HEK293 (cell line): ENCODE data around the gene PIK3AP1.

Experiments
- CTCF ChIA-PET: fragments of 350-600 bp; formaldehyde crosslinking; extraction: SDS; loops from one replicate; lab custom pipeline; 2021; ENCODE audit warnings: antibody characterized with exemption; lab: Yijun Ruan, JAX
- POLR2A ChIA-PET: fragments of 300-600 bp; formaldehyde crosslinking; extraction: SDS; loops from one replicate; lab custom pipeline; 2020; ENCODE audit warnings: antibody characterized with exemption, inconsistent platforms; lab: Yijun Ruan, JAX
- H3K27ac ChIP-seq: fragments of 200-500 bp; sonication (Bioruptor generic); 2 replicates; pipeline ENCODE4 v1.5.1; 2014; ENCODE audit warnings: low read depth, low read length, control low read depth, inconsistent platforms; ENCODE audit errors: extremely low read depth
- H3K36me3 ChIP-seq, 2 experiments: fragments of 200-500 bp in 1 of 2; sonication (Bioruptor generic) in 1 of 2; 1 replicate in 1 of 2; 2 replicates in 1 of 2; pipeline ENCODE4 v1.5.1; 2014 to 2017; ENCODE audit warnings: inconsistent platforms in 2 of 2, low read length in 2 of 2; ENCODE audit not compliant: control insufficient read depth in 2 of 2, insufficient read depth in 1 of 2
- H3K4me1 ChIP-seq: fragments of 200-500 bp; sonication (Bioruptor generic); 2 replicates; pipeline ENCODE4 v1.5.1; 2014; ENCODE audit warnings: mild to moderate bottlenecking, low read length, inconsistent platforms; ENCODE audit not compliant: control insufficient read depth, insufficient read depth
- H3K4me3 ChIP-seq: 2 replicates; pipeline ENCODE4 v1.5.1; 2011; ENCODE audit warnings: low read depth, mild to moderate bottlenecking, control low read depth, low read length, moderate library complexity
- H3K9me3 ChIP-seq: fragments of 200-500 bp; sonication (Bioruptor generic); 2 replicates; pipeline ENCODE4 v1.5.1; 2014; ENCODE audit warnings: low read depth, low read length, inconsistent platforms; ENCODE audit not compliant: control insufficient read depth, insufficient read depth
- EGR2 ChIP-seq: fragments of 450-650 bp; formaldehyde crosslinking; IDR thresholded peaks from 2 replicates; pipeline ENCODE4 v1.5.1; 2016; ENCODE audit warnings: low read depth, missing biosample characterization, missing genetic modification characterization
- KLF9 ChIP-seq: fragments of 450-650 bp; formaldehyde crosslinking; IDR thresholded peaks from 2 replicates; pipeline ENCODE4 v1.5.1; 2016; ENCODE audit warnings: missing biosample characterization, missing genetic modification characterization, low read depth
- PBX3 ChIP-seq: sonication (generic); formaldehyde crosslinking; IDR thresholded peaks from 2 replicates; pipeline ENCODE4 v1.8.1; 2022; ENCODE audit warnings: mild to moderate bottlenecking, moderate library complexity, missing genetic modification reagents
- RBAK ChIP-seq: fragments of 450-650 bp; formaldehyde crosslinking; IDR thresholded peaks from 2 replicates; pipeline ENCODE4 v1.5.1; 2016; ENCODE audit warnings: missing biosample characterization, missing genetic modification characterization
- SP3 ChIP-seq: fragments of 450-650 bp; formaldehyde crosslinking; IDR thresholded peaks from 2 replicates; pipeline ENCODE4 v1.5.1; 2016; ENCODE audit warnings: missing biosample characterization, missing genetic modification characterization
- SP7 ChIP-seq: fragments of 450-650 bp; formaldehyde crosslinking; IDR thresholded peaks from 2 replicates; pipeline ENCODE4 v1.5.1; 2016; ENCODE audit warnings: missing biosample characterization, missing genetic modification characterization
- TRIM28 ChIP-seq: IDR thresholded peaks from 2 replicates; pipeline ENCODE4 v1.6.1; 2011; ENCODE audit warnings: low read length, control low read depth, borderline replicate concordance
- ZBTB11 ChIP-seq: fragments of 450-650 bp; formaldehyde crosslinking; conservative IDR thresholded peaks from 2 replicates; pipeline ENCODE4 v1.5.1; 2016; ENCODE audit warnings: low read depth, missing biosample characterization, missing genetic modification characterization
- ZFHX2 ChIP-seq: fragments of 450-650 bp; formaldehyde crosslinking; conservative IDR thresholded peaks from 2 replicates; pipeline ENCODE4 v1.5.1; 2016; ENCODE audit warnings: missing biosample characterization, missing genetic modification characterization
- ZNF112 ChIP-seq: fragments of 450-650 bp; formaldehyde crosslinking; IDR thresholded peaks from 2 replicates; pipeline ENCODE4 v1.5.0; 2017; ENCODE audit warnings: missing biosample characterization, missing genetic modification characterization
- ZNF121 ChIP-seq: fragments of 450-650 bp; formaldehyde crosslinking; IDR thresholded peaks from 2 replicates; pipeline ENCODE4 v1.5.1; 2016; ENCODE audit warnings: missing biosample characterization, missing genetic modification characterization
- ZNF16 ChIP-seq: fragments of 450-650 bp; formaldehyde crosslinking; IDR thresholded peaks from 2 replicates; pipeline ENCODE4 v1.5.1; 2016; ENCODE audit warnings: low read depth, missing biosample characterization, missing genetic modification characterization
- ZNF174 ChIP-seq: fragments of 450-650 bp; formaldehyde crosslinking; IDR thresholded peaks from 2 replicates; pipeline ENCODE4 v1.5.0; 2017; ENCODE audit warnings: missing biosample characterization, mild to moderate bottlenecking, missing genetic modification characterization
- ZNF19 ChIP-seq: fragments of 450-650 bp; formaldehyde crosslinking; IDR thresholded peaks from 2 replicates; pipeline ENCODE4; 2016; ENCODE audit warnings: missing biosample characterization, missing genetic modification characterization, low read depth
- ZNF223 ChIP-seq: fragments of 450-650 bp; formaldehyde crosslinking; IDR thresholded peaks from 2 replicates; pipeline ENCODE4 v1.5.1; 2016; ENCODE audit warnings: missing biosample characterization, missing genetic modification characterization
- ZNF248 ChIP-seq: fragments of 450-650 bp; formaldehyde crosslinking; IDR thresholded peaks from 2 replicates; pipeline ENCODE4 v1.5.1; 2017; ENCODE audit warnings: missing biosample characterization, missing genetic modification characterization
- ZNF37A ChIP-seq: fragments of 450-650 bp; IDR thresholded peaks from 2 replicates; pipeline ENCODE4 v1.5.1; 2018; ENCODE audit warnings: missing biosample characterization, missing genetic modification characterization
- ZNF433 ChIP-seq: fragments of 450-650 bp; formaldehyde crosslinking; IDR thresholded peaks from 2 replicates; pipeline ENCODE4 v1.5.1; 2016; ENCODE audit warnings: missing biosample characterization, missing genetic modification characterization, low read depth
- ZNF521 ChIP-seq: fragments of 450-650 bp; formaldehyde crosslinking; IDR thresholded peaks from 2 replicates; pipeline ENCODE4 v1.5.1; 2017; ENCODE audit warnings: missing biosample characterization, mild to moderate bottlenecking, missing genetic modification characterization
- ZNF529 ChIP-seq: fragments of 450-650 bp; formaldehyde crosslinking; IDR thresholded peaks from 2 replicates; pipeline ENCODE4 v1.5.1; 2017; ENCODE audit warnings: missing genetic modification characterization, missing biosample characterization; ENCODE audit not compliant: insufficient replicate concordance
- ZNF530 ChIP-seq: fragments of 450-650 bp; formaldehyde crosslinking; IDR thresholded peaks from 2 replicates; pipeline ENCODE4 v1.5.1; 2016; ENCODE audit warnings: low read depth, missing biosample characterization, missing genetic modification characterization
- ZNF544 ChIP-seq: fragments of 450-650 bp; formaldehyde crosslinking; IDR thresholded peaks from 2 replicates; pipeline ENCODE4 v1.5.0; 2017; ENCODE audit warnings: missing biosample characterization, missing genetic modification characterization
- ZNF560 ChIP-seq: fragments of 450-650 bp; formaldehyde crosslinking; IDR thresholded peaks from 2 replicates; pipeline ENCODE4 v1.5.1; 2017; ENCODE audit warnings: missing biosample characterization, missing genetic modification characterization, borderline replicate concordance
- ZNF596 ChIP-seq: fragments of 450-650 bp; IDR thresholded peaks from 2 replicates; pipeline ENCODE4 v1.5.0; 2018; ENCODE audit warnings: missing biosample characterization, mild to moderate bottlenecking, missing genetic modification characterization, moderate library complexity
- ZNF654 ChIP-seq: fragments of 450-650 bp; formaldehyde crosslinking; IDR thresholded peaks from 2 replicates; pipeline ENCODE4 v1.5.1; 2016; ENCODE audit warnings: low read depth, missing biosample characterization, missing genetic modification characterization
- ZNF664 ChIP-seq: fragments of 450-650 bp; formaldehyde crosslinking; IDR thresholded peaks from 2 replicates; pipeline ENCODE4 v1.5.1; 2016; ENCODE audit warnings: missing biosample characterization, missing genetic modification characterization
- ZNF76 ChIP-seq: fragments of 450-650 bp; formaldehyde crosslinking; IDR thresholded peaks from 2 replicates; pipeline ENCODE4; 2016; ENCODE audit warnings: low read depth, missing biosample characterization, missing genetic modification characterization, borderline replicate concordance
- ZNF791 ChIP-seq: fragments of 450-650 bp; formaldehyde crosslinking; IDR thresholded peaks from 2 replicates; pipeline ENCODE4 v1.5.1; 2016; ENCODE audit warnings: missing biosample characterization, missing genetic modification characterization
- ZSCAN4 ChIP-seq: fragments of 450-650 bp; formaldehyde crosslinking; IDR thresholded peaks from 2 replicates; pipeline ENCODE4 v1.5.1; 2017; ENCODE audit warnings: missing biosample characterization, missing genetic modification characterization

PIK3AP1 gene

GRCh38 chr10:96685306-96685705 is 35.0 kb downstream of the PIK3AP1 start:
- no peaks in the 10 kb centered on the region for H3K9me3 ChIP-seq
- ChIA-PET CTCF (no interaction called here), POLR2A (no interaction called here)
- H3K36me3 ChIP-seq = no peaks in the 10 kb centered on the region
- TF ChIP-seq ZNF530 (tag by site-specific recombination) (no peak), EGR2 (peak; percentile 44; the same call in 1 of the 2 replicates), ZFHX2 (tag by site-specific recombination) (peak; percentile 56; the same call in 1 of the 2 replicates), ZNF16 (tag by site-specific recombination) (no peak)
- H3K4me1 ChIP-seq = no peaks in the 10 kb centered on the region
- no peak overlapping the region for H3K27ac ChIP-seq
- no peak overlapping the region for H3K4me3 ChIP-seq

- H3K36me3 ChIP-seq = no peaks in the 10 kb centered on the region
- no peak overlapping the region for H3K27ac ChIP-seq
- no peak overlapping the region for H3K4me3 ChIP-seq
- no peak for TF ChIP-seq ZNF791 (tag by site-specific recombination)
- TF ChIP-seq ZNF521 = no peak
- no peak for TF ChIP-seq ZNF223 (tag by site-specific recombination)
- no peak for TF ChIP-seq ZNF560 (tag by site-specific recombination)
- no peak for TF ChIP-seq ZNF112 (tag by site-specific recombination)
- no peak for TF ChIP-seq ZNF37A (tag by site-specific recombination)
- TF ChIP-seq SP7 (tag by site-specific recombination) = no peak
- TF ChIP-seq ZNF121 (tag by site-specific recombination) = no peak
- no peak for TF ChIP-seq ZNF76 (tag by site-specific recombination)
- no peak for TF ChIP-seq KLF9
- TF ChIP-seq ZFHX2 (tag by site-specific recombination) = no peak
- TF ChIP-seq ZNF544 (tag by site-specific recombination) = no peak
- no peak for TF ChIP-seq SP3 (tag by site-specific recombination)
- TF ChIP-seq PBX3 = no peak
- TF ChIP-seq ZNF248 (tag by site-specific recombination) = no peak
- no peak for TF ChIP-seq ZSCAN4 (tag by site-specific recombination)
- TF ChIP-seq ZNF529 = no peak
- TF ChIP-seq RBAK (tag by site-specific recombination) = no peak
- TF ChIP-seq ZNF433 (tag by site-specific recombination) = no peak
- no peaks in the 10 kb centered on the region for H3K4me1 ChIP-seq
- no peaks in the 10 kb centered on the region for H3K9me3 ChIP-seq
- ChIA-PET CTCF (interaction anchor here (0.6 kb wide), 1 partner anchor 87 kb away, joined by 3 read pairs; no protein-coding TSS in a partner anchor), POLR2A (no interaction called here)
These were observed 35.5 kb downstream of the PIK3AP1 start for GRCh38 chr10:96684826-96685225.

- H3K27ac ChIP-seq = no peak overlapping the region
- POLR2A ChIA-PET = no interaction called here
- no peaks in the 10 kb centered on the region for H3K9me3 ChIP-seq
- no peaks in the 10 kb centered on the region for H3K4me1 ChIP-seq
- CTCF ChIA-PET = no interaction called here
- no peaks in the 10 kb centered on the region for H3K36me3 ChIP-seq
- H3K4me3 ChIP-seq = no peak overlapping the region
- TF ChIP-seq ZNF174 (tag by site-specific recombination) = no peak
- no peak for TF ChIP-seq TRIM28
- no peak for TF ChIP-seq ZNF19
- TF ChIP-seq ZNF596 (tag by site-specific recombination) = no peak
- no peak for TF ChIP-seq ZNF654 (tag by site-specific recombination)
- TF ChIP-seq ZBTB11 (tag by site-specific recombination) = no peak
- TF ChIP-seq ZNF664 (tag by site-specific recombination) = no peak
These were observed 36.6 kb downstream of the PIK3AP1 start for GRCh38 chr10:96683710-96684109.
